Measurements from ENCODE around the gene ARSI.

DNA sequence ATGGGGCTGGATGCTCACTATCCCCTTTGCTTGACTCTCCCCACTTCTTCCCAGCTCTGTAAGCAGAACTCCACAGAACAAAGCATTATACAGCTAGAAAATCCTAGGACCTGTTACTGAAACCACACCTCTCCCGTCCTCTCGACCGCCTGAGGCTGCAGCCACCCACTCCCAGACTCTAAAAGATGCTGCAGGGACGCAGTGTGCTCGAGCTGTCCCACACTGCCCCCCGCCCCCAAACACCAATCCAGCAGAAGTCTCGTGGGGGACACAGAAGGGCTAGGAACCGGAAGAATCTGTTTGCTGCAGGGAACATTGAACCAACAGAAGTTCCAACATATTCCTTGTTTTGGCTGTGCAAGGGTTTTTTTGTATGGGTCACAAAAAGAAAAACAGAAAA lies 20.7 kb downstream of the ARSI start:
- TF ChIP-seq, protein P1, sequence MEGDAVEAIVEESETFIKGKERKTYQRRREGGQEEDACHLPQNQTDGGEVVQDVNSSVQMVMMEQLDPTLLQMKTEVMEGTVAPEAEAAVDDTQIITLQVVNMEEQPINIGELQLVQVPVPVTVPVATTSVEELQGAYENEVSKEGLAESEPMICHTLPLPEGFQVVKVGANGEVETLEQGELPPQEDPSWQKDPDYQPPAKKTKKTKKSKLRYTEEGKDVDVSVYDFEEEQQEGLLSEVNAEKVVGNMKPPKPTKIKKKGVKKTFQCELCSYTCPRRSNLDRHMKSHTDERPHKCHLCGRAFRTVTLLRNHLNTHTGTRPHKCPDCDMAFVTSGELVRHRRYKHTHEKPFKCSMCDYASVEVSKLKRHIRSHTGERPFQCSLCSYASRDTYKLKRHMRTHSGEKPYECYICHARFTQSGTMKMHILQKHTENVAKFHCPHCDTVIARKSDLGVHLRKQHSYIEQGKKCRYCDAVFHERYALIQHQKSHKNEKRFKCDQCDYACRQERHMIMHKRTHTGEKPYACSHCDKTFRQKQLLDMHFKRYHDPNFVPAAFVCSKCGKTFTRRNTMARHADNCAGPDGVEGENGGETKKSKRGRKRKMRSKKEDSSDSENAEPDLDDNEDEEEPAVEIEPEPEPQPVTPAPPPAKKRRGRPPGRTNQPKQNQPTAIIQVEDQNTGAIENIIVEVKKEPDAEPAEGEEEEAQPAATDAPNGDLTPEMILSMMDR (conservative IDR thresholded peaks at IDR 0.05), result no peak
- no peak for TF ChIP-seq ZFX (IDR thresholded peaks at IDR 0.05)
